Head of caudate nucleus (tissue), 42 donors: Measurements from ENCODE around the gene ZSWIM8.
"Not testable (repeated sequence)": the region's sequence is repeated elsewhere in the genome, so short reads cannot be mapped to it uniquely, and the experiment has no call there.

Source experiments
- DNase-seq, 42 donors: peaks; one replicate each; pipeline versions ENCODE4 v3.0.0 to v3.0.0-alpha.2; 2020 to 2021; ENCODE audit warnings: mixed read lengths in 7 of 42
- intact Hi-C: fragments of 100-400 bp; cut with DNase I; formaldehyde crosslinking; loops from one replicate; pipeline ENCODE4 v1.15.0; 2022

ZSWIM8 gene

GRCh38 chr10:73769396-73769795 lies 16.0 kb upstream of the ZSWIM8 start:
- intact Hi-C loops = no loop called here
- DNase-seq = no peak

- peak in 41 of 42 donors; percentile 4 to 95 (median 89) for DNase-seq
- intact Hi-C loops = no loop called here
Observed at GRCh38 chr10:73771722-73772280, 13.6 kb upstream of the ZSWIM8 start.

- intact Hi-C loops = no loop called here
Observed at GRCh38 chr10:73772281-73773151, 12.9 kb upstream of the ZSWIM8 start.

GRCh38 chr10:73773152-73773879 lies 12.1 kb upstream of the ZSWIM8 start:
- peak in 18 of 42 donors; percentile 11 to 53 (median 26) for DNase-seq
- intact Hi-C loops = no loop called here

More at GRCh38 chr10:73772281-73773151, 12.9 kb upstream of the ZSWIM8 start:
- peak; percentile 38 to 90 (median 81) for DNase-seq

- DNase-seq = no peak
- intact Hi-C loops = no loop called here
Observed at GRCh38 chr10:73774637-73775036, 10.8 kb upstream of the ZSWIM8 start.

- intact Hi-C loops = no loop called here
- DNase-seq = no peak
Observed at GRCh38 chr10:73779018-73779417, 6.4 kb upstream of the ZSWIM8 start.

GRCh38 chr10:73779539-73780197 lies 5.7 kb upstream of the ZSWIM8 start:
- intact Hi-C loops = loop anchor here (5.0 kb wide), 1 partner anchor 37 kb away; the partner anchor contains the start of gene SEC24C
- DNase-seq = no peak

GRCh38 chr10:73780301-73780700 lies 5.1 kb upstream of the ZSWIM8 start:
- intact Hi-C loops = loop anchor here (5.0 kb wide), 1 partner anchor 38 kb away; the partner anchor contains the start of gene SEC24C

GRCh38 chr10:73780966-73781365 lies 4.4 kb upstream of the ZSWIM8 start:
- DNase-seq = no peak
- intact Hi-C loops = loop anchor here (5.0 kb wide), 1 partner anchor 39 kb away; the partner anchor contains the start of gene SEC24C

More at GRCh38 chr10:73780301-73780700, 5.1 kb upstream of the ZSWIM8 start:
- no peak for DNase-seq

GRCh38 chr10:73781548-73781878 lies 3.9 kb upstream of the ZSWIM8 start:
- intact Hi-C loops = loop anchor here (5.0 kb wide), 1 partner anchor 39 kb away; the partner anchor contains the start of gene SEC24C
- DNase-seq = no peak

- DNase-seq = peak; percentile 88 to 98 (median 95)
- intact Hi-C loops = loop anchor here (5.0 kb wide), 1 partner anchor 40 kb away; the partner anchor contains the start of gene SEC24C
Observed at GRCh38 chr10:73781879-73782748, 3.3 kb upstream of the ZSWIM8 start, which contains the start of gene CHCHD1. Gene CHCHD1, plus strand, starts transcription at chr10:73782048. Its CDS starts 28 bp downstream, at chr10:73782076.

- DNase-seq = no peak
- intact Hi-C loops = loop anchor here (5.0 kb wide), 1 partner anchor 40 kb away; the partner anchor contains the start of gene SEC24C
Observed at GRCh38 chr10:73782749-73783085, 2.7 kb upstream of the ZSWIM8 start.

GRCh38 chr10:73785721-73786511 lies 510 bp downstream of the ZSWIM8 start:
- peak in 31 of 42 donors; percentile 14 to 66 (median 43) for DNase-seq
- intact Hi-C loops = loop anchor here (1.0 kb wide), 1 partner anchor 25 kb away; the partner anchor contains the start of gene NDST2

- intact Hi-C loops = no loop called here
- no peak for DNase-seq
Observed at GRCh38 chr10:73786512-73786885, 1.1 kb downstream of the ZSWIM8 start.

GRCh38 chr10:73787031-73787800 lies 1.8 kb downstream of the ZSWIM8 start:
- peak in 1 of 42 donors; percentile 8 for DNase-seq
- intact Hi-C loops = not testable (repeated sequence)
